Activated CD4-positive, alpha-beta T cell treated with anti-CD3 and anti-CD28 coated beads, Interleukin-2, amount 10 ng/mL, durations not matched to agents 7 days and 5 days (primary cell): ENCODE measurements around the gene PHOSPHO2. TPM values are rescaled to one million over a fixed set of nuclear protein-coding genes. Genes with fewer than 3 reads are reported as not detected.

Experiments
- CTCF ChIA-PET: fragments of 350-600 bp; sonication (Branson Sonifier 250); formaldehyde crosslinking; loops from one replicate; lab custom pipeline; 2021; ENCODE audit warnings: antibody characterized with exemption; lab: Charles Lee
- POLR2A ChIA-PET: fragments of 350-600 bp; sonication (Branson Sonifier 250); formaldehyde crosslinking; loops from one replicate; lab custom pipeline; 2021; ENCODE audit warnings: antibody characterized with exemption; lab: Charles Lee
- DNase-seq: peaks from one replicate; pipeline ENCODE4 v3.0.0-alpha.2; 2020
- H3K27ac Mint-ChIP-seq: one replicate; pipeline ENCODE4 v1.8.0; 2021; ENCODE audit warnings: mild to moderate bottlenecking, moderate library complexity, mixed read lengths
- H3K27me3 Mint-ChIP-seq: one replicate; pipeline ENCODE4 v1.8.0; 2021; ENCODE audit warnings: mixed read lengths
- H3K36me3 Mint-ChIP-seq: one replicate; pipeline ENCODE4 v1.8.0; 2021; ENCODE audit warnings: low read depth, mixed read lengths
- H3K4me1 Mint-ChIP-seq: one replicate; pipeline ENCODE4 v1.8.0; 2021; ENCODE audit warnings: mixed read lengths
- H3K4me3 Mint-ChIP-seq: one replicate; pipeline ENCODE4 v1.8.0; 2021; ENCODE audit warnings: mild to moderate bottlenecking, moderate library complexity, mixed read lengths
- H3K9me3 Mint-ChIP-seq: one replicate; pipeline ENCODE4 v1.8.0; 2021; ENCODE audit warnings: mixed read lengths
- total RNA-seq, 2 experiments: library from RNA; stranded (reverse); gene quantifications; one replicate each; pipeline ENCODE4 v1.2.3, GENCODE V29; 2021

The PHOSPHO2 gene
- total RNA-seq, 2 experiments from 2014 or later = 2.7 to 3.0 TPM

DNA sequence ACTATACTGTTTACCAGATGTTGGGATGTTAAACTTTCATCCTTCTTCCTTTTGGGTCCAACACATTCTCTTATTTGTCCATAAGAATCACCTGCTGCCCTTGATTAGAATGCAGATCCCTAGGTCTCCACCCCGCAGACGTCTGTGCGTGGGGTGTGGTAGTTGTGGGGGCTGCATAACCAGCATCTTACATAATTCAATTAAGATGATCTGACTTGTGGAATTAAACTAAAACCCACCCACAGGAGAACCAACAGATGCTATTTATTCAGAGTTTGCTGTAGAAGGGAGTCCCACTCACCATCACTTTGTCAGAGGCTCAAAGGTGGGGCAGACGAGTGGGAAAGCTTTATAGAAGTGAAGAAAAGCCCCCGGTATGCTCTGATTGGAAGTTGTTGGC lies 37.8 kb downstream of the PHOSPHO2 start:
- H3K4me3 Mint-ChIP-seq = no peak overlapping the region
- H3K4me1 Mint-ChIP-seq = peaks cover 19% of the 10 kb centered on the region
- peaks cover 33% of the 10 kb centered on the region for H3K27me3 Mint-ChIP-seq
- no peaks in the 10 kb centered on the region for H3K9me3 Mint-ChIP-seq
- no peak for DNase-seq
- ChIA-PET POLR2A (no interaction called here), CTCF (interaction anchor here (0.9 kb wide), 1 partner anchor 11 kb away, joined by 3 read pairs; no protein-coding TSS in a partner anchor)
- no peak overlapping the region for H3K27ac Mint-ChIP-seq
- H3K36me3 Mint-ChIP-seq = no peaks in the 10 kb centered on the region

DNA sequence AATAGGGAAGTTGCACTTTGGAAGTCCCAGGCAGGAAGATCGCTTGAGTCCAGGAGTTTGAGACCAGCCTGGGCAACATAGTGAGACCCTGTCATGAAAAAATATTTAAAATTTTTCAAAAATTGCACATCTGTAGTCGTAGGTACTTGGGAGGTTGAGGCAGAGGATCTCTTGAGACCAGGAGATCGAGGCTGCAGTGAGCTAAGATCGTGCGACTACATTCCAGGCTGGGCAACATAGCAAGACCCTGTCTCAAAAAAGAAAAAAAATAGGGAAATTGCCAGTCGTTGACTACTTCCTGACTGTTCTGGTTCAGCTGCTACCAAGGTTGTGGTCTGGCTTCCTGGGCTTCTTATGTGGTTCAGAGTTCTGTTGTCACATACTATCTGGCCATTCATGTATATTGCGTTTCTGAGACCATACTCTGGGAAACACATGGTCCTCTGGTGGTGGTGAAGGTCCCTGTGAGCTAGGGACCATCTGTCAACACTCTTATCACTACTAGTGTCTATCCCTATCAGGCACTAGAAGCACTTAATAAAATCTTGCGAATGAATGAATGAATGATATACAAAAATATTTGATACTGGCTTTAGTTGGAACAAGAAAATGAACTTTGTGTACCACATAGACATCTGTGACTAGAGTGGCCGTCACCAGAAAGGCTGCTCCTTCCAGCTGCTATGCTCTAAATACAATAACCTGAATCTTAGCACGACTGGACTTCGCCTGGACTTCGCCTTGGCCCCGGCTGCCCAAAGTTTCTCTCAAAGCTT lies 38.5 kb downstream of the PHOSPHO2 start:
- no peak for DNase-seq
- ChIA-PET CTCF (interaction anchor here (0.9 kb wide), 1 partner anchor 10 kb away, joined by 3 read pairs; no protein-coding TSS in a partner anchor), POLR2A (no interaction called here)
- Mint-ChIP-seq H3K4me3 (peak overlapping the region; percentile 74), H3K27ac (no peak overlapping the region), H3K4me1 (peaks cover 19% of the 10 kb centered on the region), H3K9me3 (no peaks in the 10 kb centered on the region), H3K27me3 (peaks cover 33% of the 10 kb centered on the region), H3K36me3 (no peaks in the 10 kb centered on the region)

- ChIA-PET POLR2A (no interaction called here), CTCF (no interaction called here)
- peaks cover 2% of the 10 kb centered on the region for H3K9me3 Mint-ChIP-seq
- DNase-seq = peak; percentile 12
- H3K4me1 Mint-ChIP-seq = peaks cover 21% of the 10 kb centered on the region
- no peak overlapping the region for H3K27ac Mint-ChIP-seq
- H3K36me3 Mint-ChIP-seq = peaks cover 3% of the 10 kb centered on the region
- peak overlapping the region; percentile 70 for H3K4me3 Mint-ChIP-seq
- H3K27me3 Mint-ChIP-seq = peaks cover 29% of the 10 kb centered on the region
These were observed 40.0 kb downstream of the PHOSPHO2 start for GRCh38 chr2:169734169-169734847.

DNA sequence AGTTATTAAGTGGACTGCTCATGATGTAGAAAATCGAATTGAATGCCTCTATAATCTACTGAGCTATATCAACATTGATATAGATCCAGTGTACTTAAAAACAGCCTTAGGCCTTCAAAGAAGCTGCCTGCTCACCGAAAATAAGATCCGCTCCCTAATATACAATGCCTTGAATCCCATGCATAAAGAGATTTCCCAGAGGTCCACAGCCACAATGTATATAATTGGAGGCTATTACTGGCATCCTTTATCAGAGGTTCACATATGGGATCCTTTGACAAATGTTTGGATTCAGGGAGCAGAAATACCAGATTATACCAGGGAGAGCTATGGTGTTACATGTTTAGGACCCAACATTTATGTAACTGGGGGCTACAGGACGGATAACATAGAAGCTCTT lies 41.4 kb downstream of the PHOSPHO2 start:
- peaks cover 5% of the 10 kb centered on the region for H3K36me3 Mint-ChIP-seq
- ChIA-PET POLR2A (no interaction called here), CTCF (interaction anchor here (1.2 kb wide), 1 partner anchor 52 kb away, joined by 3 read pairs; no protein-coding TSS in a partner anchor)
- DNase-seq = no peak
- no peak overlapping the region for H3K27ac Mint-ChIP-seq
- peaks cover 21% of the 10 kb centered on the region for H3K4me1 Mint-ChIP-seq
- peaks cover 2% of the 10 kb centered on the region for H3K9me3 Mint-ChIP-seq
- peak overlapping the region; percentile 35 for H3K4me3 Mint-ChIP-seq
- peaks cover 29% of the 10 kb centered on the region for H3K27me3 Mint-ChIP-seq

DNA sequence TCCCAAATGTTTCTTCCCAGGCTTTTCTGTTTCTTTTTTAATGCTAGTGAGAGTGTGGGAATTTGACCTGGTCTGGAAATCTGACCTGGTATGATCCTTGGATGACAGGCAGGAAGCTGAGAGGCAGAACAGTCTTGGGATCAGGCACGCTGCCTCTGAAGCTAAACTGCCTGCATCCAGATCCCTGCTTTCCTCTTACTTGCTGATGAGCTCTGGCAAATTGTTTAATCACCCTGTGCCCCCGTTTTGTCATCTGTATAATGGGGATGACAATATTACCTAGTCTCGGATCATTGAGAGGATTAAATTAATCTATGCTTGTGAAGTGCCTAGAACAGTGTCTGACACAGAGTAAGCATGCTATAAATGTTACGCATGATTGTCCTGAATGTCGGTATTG lies 42.6 kb downstream of the PHOSPHO2 start:
- POLR2A ChIA-PET = no interaction called here
- H3K27ac Mint-ChIP-seq = no peak overlapping the region
- peaks cover 5% of the 10 kb centered on the region for H3K36me3 Mint-ChIP-seq
- peaks cover 21% of the 10 kb centered on the region for H3K4me1 Mint-ChIP-seq
- peaks cover 28% of the 10 kb centered on the region for H3K27me3 Mint-ChIP-seq
- H3K4me3 Mint-ChIP-seq = no peak overlapping the region
- H3K9me3 Mint-ChIP-seq = peaks cover 2% of the 10 kb centered on the region
- DNase-seq = no peak
- CTCF ChIA-PET = no interaction called here

DNA sequence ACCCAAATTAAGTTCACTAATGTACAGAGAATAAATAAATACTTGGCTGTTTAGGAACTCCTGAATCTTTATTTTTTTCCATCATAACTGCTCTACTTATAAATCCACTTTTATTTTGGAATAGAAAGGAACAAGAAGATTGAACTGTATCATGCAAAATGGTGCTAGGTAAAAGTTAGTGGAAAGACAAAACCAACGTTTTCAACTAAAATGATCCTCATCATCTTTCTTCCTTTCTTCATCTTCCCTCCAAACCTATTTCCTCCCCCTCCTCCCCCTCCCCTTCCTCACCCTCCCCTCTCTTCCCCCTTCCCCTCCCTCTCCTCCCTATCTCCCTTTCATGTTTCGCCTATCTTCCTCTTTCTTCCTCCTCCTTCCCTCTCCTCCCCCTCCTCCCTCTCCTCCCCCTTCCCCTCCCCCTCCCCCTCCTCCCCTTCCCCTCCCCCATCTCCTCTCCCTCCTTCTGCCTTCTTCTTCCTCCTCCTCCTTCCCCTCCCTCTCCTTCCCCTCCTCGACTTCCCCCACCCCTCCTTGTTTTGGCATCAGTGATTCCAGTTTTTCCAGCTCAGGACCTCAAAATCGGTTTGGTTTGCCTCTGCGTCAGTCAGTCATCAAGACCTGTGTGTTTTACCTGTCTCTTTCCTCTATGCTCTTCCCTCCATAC lies 44.4 kb downstream of the PHOSPHO2 start:
- H3K27me3 Mint-ChIP-seq = peaks cover 12% of the 10 kb centered on the region
- CTCF ChIA-PET = no interaction called here
- DNase-seq = no peak
- H3K9me3 Mint-ChIP-seq = peaks cover 2% of the 10 kb centered on the region
- no peak overlapping the region for H3K4me3 Mint-ChIP-seq
- H3K4me1 Mint-ChIP-seq = peaks cover 9% of the 10 kb centered on the region
- peaks cover 5% of the 10 kb centered on the region for H3K36me3 Mint-ChIP-seq
- POLR2A ChIA-PET = no interaction called here
- H3K27ac Mint-ChIP-seq = no peak overlapping the region

DNA sequence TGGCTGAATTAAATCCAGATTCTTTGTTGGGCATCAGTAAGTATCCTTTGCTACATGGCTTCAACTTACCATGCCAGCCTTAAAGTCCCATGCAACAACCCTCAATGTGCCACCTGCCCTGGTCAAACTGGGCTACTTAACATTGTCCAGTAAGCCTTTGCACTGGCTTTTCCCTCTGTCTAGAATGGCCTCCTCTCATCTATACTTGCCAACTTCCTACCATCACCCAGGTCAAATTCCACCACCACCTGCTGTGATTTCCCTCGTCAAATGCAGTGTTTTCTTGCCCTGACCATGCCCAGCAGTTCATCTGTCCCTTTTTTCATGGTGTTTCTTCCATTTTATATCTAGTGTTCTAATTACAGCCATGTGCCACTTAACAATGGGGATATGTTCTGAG lies 45.1 kb downstream of the PHOSPHO2 start:
- H3K27me3 Mint-ChIP-seq = peaks cover 12% of the 10 kb centered on the region

GRCh38 chr2:169743549-169743948 lies 49.3 kb downstream of the PHOSPHO2 start:
- Mint-ChIP-seq H3K9me3 (peaks cover 2% of the 10 kb centered on the region), H3K36me3 (peaks cover 9% of the 10 kb centered on the region), H3K4me3 (no peak overlapping the region), H3K27me3 (no peaks in the 10 kb centered on the region), H3K27ac (no peak overlapping the region), H3K4me1 (peaks cover 3% of the 10 kb centered on the region)
- ChIA-PET POLR2A (no interaction called here), CTCF (interaction anchor here (1.1 to 1.6 kb wide), 2 partner anchors 11 to 28 kb away, joined by 3 to 4 read pairs; no protein-coding TSS in a partner anchor)
- DNase-seq = no peak

More for the DNA sequence above, 45.1 kb downstream of the PHOSPHO2 start:
- ChIA-PET CTCF (interaction anchor here (1.2 kb wide), 1 partner anchor 46 kb away, joined by 3 read pairs; the partner anchor contains the start of genes CFAP210 and PHOSPHO2), POLR2A (no interaction called here)
- Mint-ChIP-seq H3K9me3 (peaks cover 2% of the 10 kb centered on the region), H3K4me1 (peaks cover 8% of the 10 kb centered on the region), H3K36me3 (peaks cover 9% of the 10 kb centered on the region), H3K4me3 (no peak overlapping the region), H3K27ac (no peak overlapping the region)
- no peak for DNase-seq

- no peaks in the 10 kb centered on the region for H3K4me1 Mint-ChIP-seq
- H3K27ac Mint-ChIP-seq = no peak overlapping the region
- CTCF ChIA-PET = no interaction called here
- POLR2A ChIA-PET = no interaction called here
- no peak for DNase-seq
- no peak overlapping the region for H3K4me3 Mint-ChIP-seq
- peaks cover 4% of the 10 kb centered on the region for H3K36me3 Mint-ChIP-seq
- H3K27me3 Mint-ChIP-seq = no peaks in the 10 kb centered on the region
- no peaks in the 10 kb centered on the region for H3K9me3 Mint-ChIP-seq
These were observed 52.0 kb downstream of the PHOSPHO2 start for GRCh38 chr2:169746240-169746639.

GRCh38 chr2:169748319-169748718 lies 54.0 kb downstream of the PHOSPHO2 start:
- no peak for DNase-seq
- no peak overlapping the region for H3K27ac Mint-ChIP-seq
- POLR2A ChIA-PET = no interaction called here
- peaks cover 4% of the 10 kb centered on the region for H3K36me3 Mint-ChIP-seq
- H3K4me3 Mint-ChIP-seq = no peak overlapping the region
- CTCF ChIA-PET = no interaction called here
- no peaks in the 10 kb centered on the region for H3K9me3 Mint-ChIP-seq
- no peaks in the 10 kb centered on the region for H3K4me1 Mint-ChIP-seq
- H3K27me3 Mint-ChIP-seq = no peaks in the 10 kb centered on the region
